Brain microvascular endothelial cell (primary cell): ENCODE measurements around the gene WDR43.
A peak's percentile ranks its signal among the peaks of the same experiment; 100 is the strongest.

Source experiments
- DNase-seq: peaks from one replicate; pipeline ENCODE4 v3.0.0-alpha.2; 2020
- H3K27ac ChIP-seq: fragments of 250-450 bp; sonication (Bioruptor Pico); 2 replicates; pipeline ENCODE4 v1.5.1; 2020; ENCODE audit warnings: mild to moderate bottlenecking, moderate library complexity
- H3K27me3 ChIP-seq: fragments of 250-450 bp; sonication (Bioruptor Pico); replicated peaks from 2 replicates; pipeline ENCODE4 v1.5.1; 2020; ENCODE audit warnings: mild to moderate bottlenecking
- H3K36me3 ChIP-seq: fragments of 250-450 bp; sonication (Bioruptor Pico); replicated peaks from 2 replicates; pipeline ENCODE4 v1.5.1; 2020; ENCODE audit warnings: mild to moderate bottlenecking
- H3K4me3 ChIP-seq: 2 replicates; pipeline ENCODE4 v1.5.1; 2011; ENCODE audit warnings: low read depth, mild to moderate bottlenecking, control low read depth, low read length, moderate library complexity
- CTCF ChIP-seq: IDR thresholded peaks from 2 replicates; pipeline ENCODE4 v1.5.1; 2011; ENCODE audit warnings: low read depth, mild to moderate bottlenecking, moderate library complexity, low read length, control low read depth, inconsistent platforms; ENCODE audit errors: missing control alignments
- in situ Hi-C: cut with HindIII; loops from 2 replicates; pipeline ENCODE4 v1.10.0; 2017; ENCODE audit warnings: low sequenced_read_pairs, low pct_ligation_motif_present

Gene WDR43

GRCh38 chr2:28904802-28905457, 10.5 kb downstream of the WDR43 start:
- Histone ChIP-seq H3K27ac (peak overlapping the region; percentile 4), H3K36me3 (peaks cover 46% of the 10 kb centered on the region), H3K4me3 (no peak overlapping the region), H3K27me3 (no peaks in the 10 kb centered on the region)
- no peak for DNase-seq
- in situ Hi-C loops = no loop called here
- no peak for TF ChIP-seq CTCF

GRCh38 chr2:28905533-28905932, 11.1 kb downstream of the WDR43 start:
- TF ChIP-seq CTCF = no peak
- Histone ChIP-seq H3K4me3 (no peak overlapping the region), H3K27ac (no peak overlapping the region), H3K27me3 (no peaks in the 10 kb centered on the region), H3K36me3 (peaks cover 49% of the 10 kb centered on the region)
- in situ Hi-C loops = no loop called here
- no peak for DNase-seq

- in situ Hi-C loops = no loop called here
- H3K27ac ChIP-seq = peak overlapping the region; percentile 15
- H3K27me3 ChIP-seq = no peaks in the 10 kb centered on the region
- TF ChIP-seq CTCF = no peak
- no peak overlapping the region for H3K4me3 ChIP-seq
- no peak for DNase-seq
- peaks cover 51% of the 10 kb centered on the region for H3K36me3 ChIP-seq
Measured at GRCh38 chr2:28906376-28906775, 11.9 kb downstream of the WDR43 start.

- Histone ChIP-seq H3K4me3 (no peak overlapping the region), H3K36me3 (peaks cover 51% of the 10 kb centered on the region), H3K27ac (peak overlapping the region; percentile 15), H3K27me3 (no peaks in the 10 kb centered on the region)
- no peak for TF ChIP-seq CTCF
- in situ Hi-C loops = no loop called here
- DNase-seq = no peak
Measured at GRCh38 chr2:28906821-28907220, 12.4 kb downstream of the WDR43 start.

GRCh38 chr2:28908172-28908571, 13.7 kb downstream of the WDR43 start:
- H3K27me3 ChIP-seq = no peaks in the 10 kb centered on the region
- H3K27ac ChIP-seq = no peak overlapping the region
- no peak for DNase-seq
- no peak overlapping the region for H3K4me3 ChIP-seq
- peaks cover 47% of the 10 kb centered on the region for H3K36me3 ChIP-seq
- no peak for TF ChIP-seq CTCF
- in situ Hi-C loops = no loop called here
